Activated CD4-positive, alpha-beta T cell treated with anti-CD3 and anti-CD28 coated beads for 1 hour (primary cell): ENCODE data around the gene SNN.

Experiments
- DNase-seq: peaks from one replicate; pipeline ENCODE4 v3.0.0-alpha.2; 2020

Gene SNN

DNA sequence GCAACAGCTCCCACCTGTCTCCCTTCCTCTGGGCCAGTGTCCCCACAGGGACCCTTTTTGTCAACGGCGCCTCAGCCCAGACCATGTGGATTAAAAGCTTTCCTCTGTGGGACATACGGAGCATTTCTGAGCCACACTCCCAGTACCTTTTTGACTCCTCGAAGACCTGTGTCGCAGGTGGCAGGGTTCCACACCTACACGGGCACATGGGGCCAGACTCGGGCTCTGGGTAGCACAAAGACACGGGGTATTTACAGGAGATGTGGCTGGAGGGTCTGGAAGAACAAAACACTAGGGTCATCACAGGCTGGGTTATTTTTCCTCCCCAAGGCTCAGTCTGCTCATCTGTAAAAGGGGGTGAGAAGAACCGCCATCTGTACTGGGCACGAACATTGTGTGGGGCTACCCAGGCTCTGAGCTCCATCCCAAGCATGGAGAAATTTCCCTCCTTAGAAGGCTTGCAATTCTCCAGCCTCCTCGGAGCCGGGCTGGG is 32.5 kb upstream of the SNN start:
- DNase-seq, result no peak

DNA sequence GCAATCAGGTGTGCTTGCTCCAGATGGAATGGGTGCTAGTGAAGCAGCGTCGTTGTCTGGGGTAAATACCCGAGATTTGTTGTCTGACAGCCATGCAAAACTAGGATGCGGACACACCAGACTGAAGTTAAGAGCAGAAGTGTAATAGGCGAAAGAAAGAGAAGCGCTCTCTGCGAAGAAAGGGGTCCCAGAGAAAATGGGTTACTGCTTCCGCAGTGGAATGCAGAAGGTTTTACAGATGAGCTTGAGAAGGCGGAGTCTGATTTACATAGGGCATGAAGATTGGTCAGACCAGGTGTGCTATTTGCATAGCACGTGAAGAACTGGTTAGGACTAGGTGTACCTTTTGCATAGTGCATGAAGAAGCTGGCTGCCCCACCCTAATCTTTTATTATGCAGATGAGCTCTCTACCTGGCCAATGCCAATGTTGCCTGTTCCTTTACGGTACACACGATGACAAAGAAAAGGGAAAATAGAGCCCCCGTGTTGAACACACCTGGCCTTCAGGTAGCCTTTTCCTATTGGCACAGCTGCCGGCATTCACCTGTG is 32.0 kb upstream of the SNN start:
- no peak for DNase-seq

DNA sequence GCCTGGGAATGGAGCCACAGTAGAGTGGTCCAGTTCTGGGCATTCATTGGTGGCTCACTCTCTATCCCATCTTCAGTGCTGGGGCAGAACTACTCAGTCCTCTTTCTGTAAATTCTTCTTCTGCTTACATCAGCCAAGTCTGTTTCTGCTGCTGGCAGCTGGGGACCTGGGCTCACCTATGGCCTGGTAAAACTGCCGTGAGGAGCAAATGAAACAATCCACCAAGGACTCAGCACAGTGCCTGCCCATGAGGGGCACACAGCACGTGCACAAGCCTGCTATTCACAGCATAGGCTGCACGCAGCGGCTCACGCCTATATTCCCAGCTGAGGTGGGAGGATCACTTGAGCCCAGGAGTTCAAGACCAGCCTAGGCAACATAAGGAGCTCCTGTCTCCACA is 30.9 kb upstream of the SNN start:
- DNase-seq, result no peak

DNA sequence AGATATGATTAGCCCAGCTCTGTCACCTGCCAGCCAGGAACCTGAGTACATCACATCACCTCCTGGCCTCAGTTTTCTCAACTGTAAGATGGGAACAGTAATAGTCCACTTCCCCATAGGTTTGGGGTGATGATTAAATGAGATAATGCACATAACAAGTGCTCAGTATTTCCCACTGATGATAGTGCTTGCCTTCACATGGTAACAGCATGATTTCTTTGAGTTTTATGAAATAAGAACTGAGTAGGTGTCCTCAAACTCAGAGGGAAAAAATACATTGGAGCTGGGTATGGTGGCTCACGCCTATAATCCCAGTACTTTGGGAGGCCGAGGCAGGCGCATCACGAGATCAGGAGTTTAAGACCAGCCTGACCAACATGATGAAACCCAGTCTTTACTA is 30.1 kb upstream of the SNN start:
- no peak for DNase-seq

DNA sequence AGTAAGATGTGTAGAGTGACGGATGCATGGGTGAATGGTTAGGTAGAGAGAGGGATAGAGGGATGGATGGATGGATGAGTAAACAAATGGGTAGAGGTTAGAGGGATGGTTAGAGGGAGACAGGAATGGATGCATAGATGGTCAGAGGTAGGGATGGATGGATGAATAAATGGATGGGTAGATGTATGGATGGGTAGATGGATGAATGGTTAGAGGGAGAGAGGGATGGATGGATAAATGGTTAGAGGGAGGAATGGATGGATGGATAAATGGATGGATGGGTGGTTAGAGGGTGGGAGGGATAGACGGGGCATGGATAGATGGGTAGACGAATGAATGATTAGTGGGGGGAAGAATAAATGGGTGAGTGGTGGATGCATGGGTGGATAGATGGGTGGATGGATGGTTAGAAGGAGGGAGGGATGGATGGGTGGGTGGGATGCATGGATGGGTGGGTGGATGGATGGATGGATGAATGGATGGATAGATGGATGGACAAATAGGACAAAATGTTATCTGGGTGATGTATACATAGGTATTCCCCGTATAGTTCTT is 29.2 kb upstream of the SNN start:
- no peak for DNase-seq

DNA sequence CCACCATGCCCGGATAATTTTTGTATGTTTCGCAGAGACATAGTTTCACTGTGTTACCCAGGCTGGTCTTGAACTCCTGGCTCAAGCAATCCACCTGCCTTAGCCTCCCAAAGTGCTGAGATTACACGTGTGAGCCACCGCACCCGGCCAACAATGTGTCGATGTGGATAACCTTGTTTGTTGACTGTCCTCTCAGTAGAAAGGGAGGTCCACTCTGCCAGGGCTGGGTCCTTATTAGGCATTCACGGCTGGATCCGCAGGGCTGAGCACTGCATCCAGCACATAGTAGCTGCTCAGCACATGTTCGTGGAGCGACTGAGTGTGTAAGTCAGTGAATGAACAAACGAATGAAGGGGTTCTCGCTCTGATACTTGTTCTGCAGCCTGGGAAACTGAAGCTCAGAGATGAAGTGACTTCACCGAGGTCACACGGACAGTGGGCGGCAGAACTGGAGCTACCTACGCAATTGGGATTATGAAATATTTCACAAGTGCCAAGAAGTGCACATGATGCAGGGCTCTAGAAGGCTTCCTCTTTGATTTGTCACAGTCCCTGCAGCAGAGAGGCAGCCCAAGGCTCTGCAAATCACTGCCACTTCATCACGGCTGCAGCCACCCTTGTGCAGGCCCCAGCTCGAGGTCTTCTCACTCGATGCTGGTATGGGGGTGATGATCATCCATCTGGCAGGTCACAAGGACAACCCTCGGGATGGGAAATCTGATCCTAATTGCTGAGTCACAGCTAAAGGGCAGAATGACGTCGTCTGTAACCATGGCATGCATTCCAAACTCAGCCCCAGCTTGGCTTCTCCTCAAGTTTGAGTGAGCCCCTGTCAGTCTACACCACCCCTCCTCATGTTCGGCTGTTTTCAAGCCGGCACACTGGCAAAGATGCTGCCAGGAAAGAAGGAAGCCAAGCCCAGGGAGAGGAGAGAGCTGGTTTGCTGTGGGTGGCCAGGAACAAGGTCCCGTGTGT is 28.0 kb upstream of the SNN start:
- no peak for DNase-seq

DNA sequence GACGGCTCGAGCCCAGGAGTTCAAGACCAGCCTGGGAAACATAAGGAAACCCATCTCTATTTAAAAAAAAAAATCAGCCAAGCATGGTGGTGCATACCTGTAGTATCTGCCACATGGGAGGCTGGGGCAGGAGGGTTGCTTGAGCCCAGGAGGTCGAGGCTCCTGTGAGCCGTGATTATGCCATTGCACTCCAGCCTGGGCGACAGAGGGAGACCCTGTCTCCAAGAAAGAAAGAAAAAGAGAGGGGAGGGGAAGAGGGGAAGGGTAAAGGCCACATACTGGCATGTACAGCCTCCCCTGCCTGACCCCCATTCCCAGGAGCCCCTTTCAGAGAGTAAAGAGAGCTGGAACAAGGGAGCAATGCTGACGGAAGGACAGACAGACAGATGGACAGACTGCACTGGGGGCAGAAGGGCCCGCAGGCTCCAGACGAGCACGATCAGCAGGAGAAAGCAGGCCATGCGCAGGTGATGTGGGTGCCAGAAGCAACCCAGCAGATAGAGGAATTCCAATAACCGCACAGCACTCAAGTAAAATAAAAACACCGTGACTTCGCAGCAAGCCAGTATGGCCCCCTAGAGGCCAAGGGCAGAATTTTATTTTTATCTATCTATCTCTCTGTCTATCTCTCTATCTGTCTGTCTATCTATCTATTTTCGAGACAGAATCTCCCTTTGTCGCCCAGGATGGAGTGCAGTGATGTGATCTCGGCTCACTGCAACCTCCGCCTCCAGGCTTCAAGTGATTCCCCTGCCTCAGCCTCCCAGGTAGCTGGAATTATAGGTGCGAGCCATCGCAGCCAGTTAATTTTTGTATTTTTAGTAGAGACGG is 27.1 kb upstream of the SNN start:
- no peak for DNase-seq

DNA sequence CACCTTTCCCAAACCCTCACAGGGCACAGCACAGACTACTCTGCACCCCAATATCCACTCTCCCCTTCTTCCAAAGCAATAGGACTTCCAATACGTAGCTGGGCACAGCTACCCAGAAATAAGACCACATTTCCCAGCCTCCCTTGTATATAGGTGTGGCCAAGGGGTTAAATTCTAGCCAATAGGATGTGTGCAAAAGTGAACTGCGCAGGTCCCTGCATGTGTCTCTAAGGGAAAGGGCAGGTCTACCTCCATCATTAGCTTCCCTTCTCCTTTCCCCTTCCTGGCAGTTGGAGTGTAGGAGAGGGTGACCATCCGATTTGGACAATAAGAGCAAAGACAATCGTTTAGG is 25.5 kb upstream of the SNN start:
- no peak for DNase-seq

DNA sequence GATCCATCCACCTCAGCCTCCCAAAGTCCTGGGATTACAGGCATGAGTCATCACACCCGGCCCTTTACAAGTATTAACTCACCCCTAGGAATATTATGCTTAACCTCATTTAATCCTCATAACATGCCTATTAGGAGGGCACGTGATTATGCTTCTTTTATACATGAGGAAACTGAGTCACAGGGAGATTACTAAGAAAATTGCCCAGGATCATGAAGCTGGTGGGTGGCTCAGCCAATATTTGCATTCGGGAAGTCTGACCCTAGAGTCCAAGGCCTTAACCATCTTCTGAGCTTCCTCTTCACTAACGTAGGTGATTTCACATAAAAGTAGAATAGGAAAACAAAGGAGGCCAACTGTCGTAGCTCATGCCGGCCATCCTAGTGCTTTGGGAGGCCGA is 19.0 kb upstream of the SNN start:
- DNase-seq, result no peak

DNA sequence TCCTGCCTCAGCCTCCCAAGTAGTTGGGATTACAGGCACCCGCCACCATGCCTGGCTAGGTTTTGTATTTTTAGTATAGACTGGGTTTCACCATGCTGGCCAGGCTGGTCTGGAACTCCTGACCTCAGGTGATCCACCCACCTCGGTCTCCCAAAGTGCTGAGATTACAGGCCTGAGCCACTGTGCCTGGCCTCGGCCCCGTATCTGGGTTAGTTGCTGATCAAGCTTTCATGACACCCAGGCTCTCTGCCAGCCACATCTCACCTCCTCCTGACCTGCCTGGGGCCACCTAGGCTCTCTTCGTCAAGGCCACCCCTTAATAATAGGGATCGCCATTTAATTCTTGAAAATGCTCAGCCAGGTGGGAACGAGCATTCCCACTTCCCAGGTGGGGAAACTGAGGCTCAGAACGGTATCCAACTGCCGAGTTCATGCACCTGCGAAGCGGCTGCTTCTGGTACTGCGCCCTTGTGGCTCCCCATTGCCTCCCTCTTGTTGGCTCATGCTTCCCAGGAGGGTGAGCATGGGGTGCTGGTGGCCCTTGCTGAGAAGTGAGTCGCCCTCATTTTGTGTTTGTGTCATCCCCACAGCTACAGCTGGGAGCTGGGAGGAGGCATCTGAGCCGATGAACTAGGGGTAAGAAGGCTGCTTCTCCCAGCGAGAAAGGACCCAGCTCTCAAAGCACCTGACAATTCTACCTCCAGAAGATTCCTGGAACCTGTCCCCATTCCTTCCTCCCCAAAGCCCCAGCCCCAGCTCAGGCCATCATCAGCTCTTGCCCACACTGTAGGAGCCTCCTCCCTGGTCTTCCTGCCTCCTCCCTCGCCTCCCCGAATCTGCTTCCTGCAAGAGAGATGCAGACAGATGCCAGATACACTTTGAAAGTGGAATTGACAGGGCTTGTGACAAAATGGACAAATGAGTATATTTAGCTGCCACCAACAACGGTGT is 17.3 kb upstream of the SNN start:
- DNase-seq, result no peak

DNA sequence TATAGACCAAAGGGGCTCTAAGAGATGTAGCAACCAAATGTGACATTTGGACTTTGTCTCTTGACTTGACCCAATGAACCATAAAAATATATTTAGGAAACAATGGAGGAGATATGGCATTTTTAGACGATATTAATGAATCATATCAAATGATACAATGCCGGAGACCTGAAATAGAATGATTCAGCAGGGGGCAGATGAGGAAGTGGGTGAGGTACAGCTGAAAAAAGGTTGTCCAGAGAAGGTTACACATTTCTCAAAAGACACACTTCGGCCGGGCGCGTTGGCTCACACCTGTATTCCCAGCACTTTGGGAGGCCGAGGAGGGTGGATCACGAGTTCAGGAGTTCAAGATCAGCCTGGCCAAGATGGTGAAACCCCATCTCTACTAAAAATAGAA is 16.5 kb upstream of the SNN start:
- DNase-seq, result no peak

DNA sequence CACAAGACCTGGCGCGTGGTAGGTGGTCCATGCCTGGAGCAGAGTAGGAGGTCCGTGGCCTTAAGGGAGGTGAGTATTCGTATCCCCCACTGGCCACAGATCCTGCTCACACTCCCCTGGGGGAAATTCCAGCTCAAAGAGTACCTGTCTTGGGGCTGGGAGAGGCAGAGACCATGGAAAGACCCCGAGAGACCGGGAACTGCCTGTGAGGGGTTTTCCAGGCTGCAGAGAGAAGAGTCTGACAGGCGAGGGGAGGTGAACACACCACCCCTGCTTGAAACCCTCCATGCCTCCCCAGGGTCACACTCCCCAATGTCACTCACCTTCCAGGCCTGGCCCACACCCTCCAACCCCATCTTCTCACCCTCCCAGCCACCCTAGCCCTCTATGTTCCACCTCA is 12.6 kb upstream of the SNN start:
- no peak for DNase-seq

DNA sequence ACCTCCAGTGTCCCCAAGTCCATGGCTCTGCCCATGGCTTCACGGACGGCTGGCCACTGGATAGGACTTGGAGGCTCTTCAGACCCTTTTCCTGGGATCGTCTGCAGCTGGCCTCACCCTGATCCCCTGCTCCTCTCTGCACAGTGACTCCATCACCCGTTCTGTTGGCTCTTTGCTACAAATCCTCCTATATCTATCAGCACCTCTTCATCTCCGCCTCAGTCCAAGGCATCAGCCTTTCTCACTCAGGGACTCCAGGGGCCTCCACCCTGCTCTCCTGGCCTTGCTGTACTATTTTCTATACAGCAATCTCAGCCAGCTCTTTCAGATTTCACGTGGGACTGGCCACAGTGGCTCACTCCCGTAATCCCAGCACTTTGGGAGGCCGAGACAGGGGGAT is 10.7 kb upstream of the SNN start:
- no peak for DNase-seq

DNA sequence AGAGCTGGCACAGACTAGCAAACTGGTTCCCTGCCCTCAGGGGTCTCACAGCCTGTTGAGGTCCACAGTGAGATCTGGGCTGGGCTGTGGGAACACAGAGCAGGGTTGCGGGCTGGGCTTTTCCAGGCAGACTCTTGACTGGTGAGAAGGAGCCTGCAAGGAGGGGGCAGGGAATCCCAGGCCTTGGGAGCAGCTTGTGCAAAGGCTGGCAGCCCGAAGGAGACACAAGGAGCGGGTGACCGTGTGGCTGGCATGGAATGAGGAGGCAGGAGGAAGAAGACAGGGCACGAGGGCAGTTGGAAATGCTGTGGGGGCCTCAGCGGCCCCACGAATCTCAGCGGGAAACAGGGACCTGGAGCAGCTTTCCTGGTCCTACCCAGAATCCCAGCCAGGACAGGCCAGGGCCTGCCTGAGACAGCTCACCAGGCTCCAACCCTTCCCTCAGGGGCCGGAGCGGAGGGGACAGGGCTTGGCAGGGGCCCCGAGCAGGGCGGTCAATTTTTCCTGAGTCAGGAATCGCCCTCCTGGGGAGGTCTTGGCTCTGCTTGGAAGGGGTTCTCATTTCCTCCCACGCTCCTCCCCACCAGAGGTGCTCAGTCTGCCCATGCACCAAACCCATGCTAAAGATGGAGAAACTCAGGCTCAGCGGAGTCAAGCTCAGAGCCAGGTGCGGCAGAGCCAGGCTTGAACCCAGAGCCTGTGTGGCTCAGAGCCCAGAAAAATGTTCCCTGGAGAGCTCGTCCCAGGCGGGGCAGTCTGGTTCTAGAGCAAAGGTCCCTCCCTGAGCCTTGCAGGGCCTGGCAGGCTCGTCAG is 9.2 kb upstream of the SNN start:
- no peak for DNase-seq

DNA sequence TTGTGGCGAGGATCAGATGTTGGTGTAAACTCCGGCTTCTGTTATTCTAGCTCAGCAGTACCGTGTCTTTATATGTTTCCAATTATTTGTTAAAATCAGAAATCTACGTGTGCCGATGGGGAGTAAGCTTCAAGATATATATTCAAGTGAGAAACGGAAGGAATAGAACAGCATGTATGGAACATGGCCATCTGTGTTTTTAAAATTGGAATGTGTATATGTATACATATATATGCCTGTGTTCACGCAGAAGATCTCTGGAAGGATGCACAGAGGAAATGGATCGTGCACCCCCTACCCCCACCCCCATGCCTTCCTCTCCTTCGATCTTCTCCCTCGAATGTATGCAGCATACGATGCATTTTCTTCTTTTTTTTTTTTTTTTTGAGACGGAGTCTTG is 7.7 kb upstream of the SNN start:
- no peak for DNase-seq

DNA sequence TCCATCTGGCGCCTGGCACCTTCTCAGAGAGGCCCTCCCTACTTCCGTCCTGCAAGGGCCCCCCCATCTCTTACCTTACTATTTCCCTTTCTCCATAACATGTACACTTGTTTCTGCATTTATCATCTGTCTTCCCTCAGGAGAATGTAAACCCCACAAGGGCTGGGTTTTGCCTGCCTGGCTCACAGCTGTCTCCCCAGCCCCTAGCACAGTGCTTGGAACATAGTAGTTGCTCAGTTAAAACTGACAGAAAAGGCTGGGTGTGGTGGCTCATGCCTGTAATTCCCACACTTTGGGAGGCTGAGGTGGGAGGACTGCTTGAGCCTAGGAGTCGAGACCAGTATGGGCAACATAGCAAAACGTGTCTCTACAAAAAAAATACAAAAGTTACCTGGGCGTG is 5.7 kb upstream of the SNN start:
- no peak for DNase-seq

DNA sequence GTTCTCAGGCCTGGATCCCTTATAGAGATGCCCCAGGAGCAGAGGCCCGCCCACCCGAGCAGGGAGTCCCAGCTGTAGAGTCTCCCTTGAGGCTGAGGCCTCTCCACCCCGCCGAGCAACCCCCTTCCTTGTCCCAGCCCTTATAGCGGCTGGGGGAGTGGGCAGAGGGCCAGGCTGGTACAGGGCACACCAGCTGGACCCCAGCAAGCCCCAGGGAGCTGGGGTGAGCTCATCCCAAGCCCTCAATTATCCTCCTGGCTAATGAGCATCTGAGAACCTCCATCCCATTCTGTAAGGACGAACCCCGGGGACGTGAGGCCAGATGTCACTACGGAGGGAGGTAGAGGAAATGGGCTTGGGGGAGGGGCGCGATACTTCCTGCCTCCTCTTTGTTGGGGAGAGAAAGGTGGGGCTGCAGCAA is 3.2 kb upstream of the SNN start:
- no peak for DNase-seq

DNA sequence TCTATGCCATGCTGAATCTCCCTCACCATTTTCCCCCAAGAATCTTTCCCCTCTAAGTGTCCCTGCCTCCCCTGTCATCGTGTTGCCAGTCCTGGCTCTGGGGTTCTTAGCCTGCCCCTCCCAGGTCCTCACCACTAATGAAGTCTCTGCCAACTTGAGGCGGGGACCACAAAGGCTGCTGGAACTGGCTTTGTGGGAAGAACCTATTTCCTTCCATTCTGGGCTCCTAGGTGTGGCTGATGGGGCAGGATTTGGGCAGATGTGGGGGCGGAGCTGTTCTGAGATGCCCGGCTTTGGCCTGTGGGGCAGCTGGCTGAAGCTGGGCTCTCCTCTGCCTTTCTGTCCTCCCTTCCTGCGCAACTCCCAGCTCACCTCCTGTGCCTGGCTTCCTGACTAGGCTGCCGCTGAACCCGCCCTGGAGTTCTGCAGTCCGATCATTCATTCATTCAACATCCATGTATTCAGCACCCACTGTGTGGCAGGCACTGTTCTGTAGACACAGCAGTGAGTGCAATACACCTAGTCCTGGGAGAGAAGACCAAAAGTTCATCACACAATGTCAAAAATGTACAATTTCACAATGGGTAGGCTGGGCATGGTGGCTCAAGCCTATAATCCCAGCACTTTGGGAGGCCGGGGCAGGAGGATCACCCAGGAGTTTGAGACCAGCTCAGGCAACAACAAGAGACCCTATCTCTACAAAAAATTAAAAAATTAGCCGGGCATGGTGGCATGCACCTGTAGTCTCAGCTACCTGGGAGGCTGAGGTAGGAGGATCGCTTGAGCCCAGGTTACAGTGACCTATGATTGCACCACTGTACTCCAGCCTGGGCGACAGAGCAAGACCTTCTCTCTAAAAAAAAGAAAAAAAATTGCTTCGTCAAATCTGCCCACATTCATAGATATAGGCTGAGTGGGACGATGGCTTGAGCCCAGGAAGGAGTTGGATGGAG is 1.9 kb upstream of the SNN start:
- no peak for DNase-seq

DNA sequence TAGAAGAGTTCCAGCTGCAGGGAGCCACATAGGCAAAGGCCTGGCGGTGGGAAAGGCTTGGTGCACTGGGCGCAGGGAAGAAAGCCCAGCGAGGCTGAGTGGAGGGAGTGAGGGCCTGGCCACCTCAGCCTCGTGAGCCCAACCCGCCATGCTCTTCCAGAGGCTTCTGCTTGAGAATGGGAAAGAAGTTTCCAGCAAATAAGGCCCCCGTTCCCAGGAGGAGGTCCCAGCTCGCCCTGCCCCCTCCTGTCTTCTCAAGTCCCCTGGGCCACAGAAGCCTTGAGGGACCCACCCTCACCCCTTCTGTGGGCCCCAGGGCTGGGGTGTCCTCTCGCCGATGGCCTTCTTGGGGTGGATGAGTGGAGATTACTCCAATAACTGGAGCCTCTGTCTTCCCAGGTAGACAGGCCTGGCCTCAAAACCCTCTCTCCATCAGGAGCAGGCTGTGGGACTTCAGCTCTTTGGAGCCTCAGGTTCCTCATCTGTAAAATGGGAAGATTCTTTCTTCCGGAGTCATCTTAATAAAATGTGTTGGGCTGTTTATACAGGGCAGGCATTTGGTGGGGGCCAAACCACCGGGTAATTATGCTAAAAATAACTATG is 933 bp upstream of the SNN start:
- DNase-seq, result no peak
